ENCODE data around the gene CHRDL2. TPM values are rescaled to one million over a fixed set of nuclear protein-coding genes. Genes with fewer than 3 reads are reported as not detected.
A peak's percentile ranks its signal among the peaks of the same experiment; 100 is the strongest.

CHRDL2 gene
- total and polyA plus RNA-seq, 2 of the 13 experiments (the other 11 are each of a cell fraction or from before 2014, with no cell fraction given) = 0.04 TPM; not detected in 1

GRCh38 chr11:74749127-74749964 is 18.1 kb upstream of the CHRDL2 start (continued):
- TF ChIP-seq FOXP4 (CRISPR knock-in tag; IDR thresholded peaks at IDR 0.05) (peak; percentile 31; the same call in 1 of the 2 replicates), ZNF331 (CRISPR knock-in tag; IDR thresholded peaks at IDR 0.05) (peak; percentile 53; the same call in 1 of the 2 replicates), ZNF768 (CRISPR knock-in tag; IDR thresholded peaks at IDR 0.05) (0 out of 2 replicates have a peak, but pooled peaks have one; percentile 11), MED1 (CRISPR knock-in tag; IDR thresholded peaks at IDR 0.05) (peak; percentile 36), ZC3H13 (CRISPR knock-in tag; IDR thresholded peaks at IDR 0.05) (peak; percentile 71; the same call in 1 of the 2 replicates), TGIF2 (CRISPR knock-in tag; IDR thresholded peaks at IDR 0.05) (peak; percentile 46; the same call in 1 of the 2 replicates), HNRNPH1 (optimal IDR thresholded peaks at IDR 0.05; ENCODE audit: low read depth, low read length) (no peak), BCL6 (CRISPR knock-in tag; IDR thresholded peaks at IDR 0.05) (0 out of 2 replicates have a peak, but pooled peaks have one; percentile 30), LBX2 (CRISPR knock-in tag; IDR thresholded peaks at IDR 0.05; ENCODE audit: borderline replicate concordance) (peak; percentile 61; the same call in 1 of the 2 replicates), ZNF703 (CRISPR knock-in tag; IDR thresholded peaks at IDR 0.05; ENCODE audit: borderline replicate concordance) (no peak), MYNN (CRISPR knock-in tag; IDR thresholded peaks at IDR 0.05; ENCODE audit: low read depth) (no peak), ARNTL (CRISPR knock-in tag; IDR thresholded peaks at IDR 0.05) (peak; percentile 74), ZNF740 (CRISPR knock-in tag; IDR thresholded peaks at IDR 0.05) (peak; percentile 30; the same call in 1 of the 2 replicates), CCDC6 (CRISPR knock-in tag; IDR thresholded peaks at IDR 0.05) (0 out of 2 replicates have a peak, but pooled peaks have one; percentile 59), GATAD2A (CRISPR knock-in tag; IDR thresholded peaks at IDR 0.05) (peak; percentile 56), CERS6 (CRISPR knock-in tag; IDR thresholded peaks at IDR 0.05) (peak; percentile 62; the same call in 1 of the 2 replicates), FOXO4 (CRISPR knock-in tag; conservative IDR thresholded peaks at IDR 0.05) (0 out of 2 replicates have a peak, but pooled peaks have one; percentile 40), ZNF547 (CRISPR knock-in tag; IDR thresholded peaks at IDR 0.05) (peak; percentile 46; the same call in 1 of the 2 replicates), ZMYM4 (CRISPR knock-in tag; IDR thresholded peaks at IDR 0.05) (0 out of 2 replicates have a peak, but pooled peaks have one; percentile 39), ZNF616 (CRISPR knock-in tag; IDR thresholded peaks at IDR 0.05; ENCODE audit: low read depth) (peak; percentile 69), TEF (CRISPR knock-in tag; IDR thresholded peaks at IDR 0.05) (peak; percentile 67; the same call in 1 of the 2 replicates), SNAI1 (CRISPR knock-in tag; IDR thresholded peaks at IDR 0.05; ENCODE audit: borderline replicate concordance) (peak; percentile 88; the same call in 1 of the 2 replicates)
